Gastroesophageal sphincter (tissue), 3 donors: Measurements from ENCODE around the gene NOS1AP.

ENCODE experiments used
- CTCF ChIP-seq, 4 experiments: fragments of 200-600 bp in 2 of 4; fragments of 450-650 bp in 2 of 4; sonication (generic) in 1 of 4; IDR thresholded peaks; one replicate each; pipeline ENCODE4 v1.5.1; 2017 to 2019; ENCODE audit warnings: antibody characterized with exemption in 4 of 4, mild to moderate bottlenecking in 2 of 4, moderate library complexity in 2 of 4
- POLR2A ChIP-seq, 2 donors: fragments of 450-650 bp; IDR thresholded peaks; one replicate each; pipeline ENCODE4 v1.6.1; 2017; ENCODE audit warnings: antibody characterized with exemption in 2 of 2, mild to moderate bottlenecking in 2 of 2, moderate library complexity in 1 of 2
- POLR2AphosphoS5 ChIP-seq: sonication (generic); formaldehyde crosslinking; IDR thresholded peaks from one replicate; pipeline ENCODE4 v1.6.1; 2017; ENCODE audit warnings: antibody characterized with exemption

GRCh38 chr1:162069334-162070093 lies at the start of gene NOS1AP:
- no peak for TF ChIP-seq CTCF (IDR thresholded peaks at IDR 0.05)
- TF ChIP-seq POLR2A (IDR thresholded peaks at IDR 0.05), result peak; percentile 29 to 41
- TF ChIP-seq POLR2AphosphoS5, result peak; percentile 32
